ENCODE results near the gene NME3.

The NME3 gene

GRCh38 chr16:1724491-1724890, 46.9 kb downstream of the NME3 start:
- no peak for DNase-seq (ENCODE audit: low spot score)
- TF ChIP-seq CTCF (IDR thresholded peaks at IDR 0.05; ENCODE audit: poor library complexity, severe bottlenecking): no peak
- Histone ChIP-seq H3K9me3 (ENCODE audit: severe bottlenecking) (no peaks in the 10 kb centered on the region), H3K27me3 (ENCODE audit: insufficient read depth, poor library complexity, severe bottlenecking) (no peaks in the 10 kb centered on the region), H3K4me1 (ENCODE audit: insufficient read depth, poor library complexity, severe bottlenecking) (peaks cover 17% of the 10 kb centered on the region), H3K36me3 (ENCODE audit: low read depth) (peaks cover 11% of the 10 kb centered on the region; the same call in 1 of the 2 replicates), H3K27ac (ENCODE audit: poor library complexity, severe bottlenecking) (no peak overlapping the region), H3K4me3 (ENCODE audit: severe bottlenecking) (no peak overlapping the region)
- ATAC-seq (ENCODE audit: low read depth): no peak

GRCh38 chr16:1723450-1724147, 47.7 kb downstream of the NME3 start:
- no peak overlapping the region for H3K4me3 ChIP-seq (ENCODE audit: severe bottlenecking)
- DNase-seq (ENCODE audit: low spot score): no peak
- no peak for ATAC-seq (ENCODE audit: low read depth)
- no peak overlapping the region for H3K27ac ChIP-seq (ENCODE audit: poor library complexity, severe bottlenecking)
- no peaks in the 10 kb centered on the region for H3K9me3 ChIP-seq (ENCODE audit: severe bottlenecking)
- H3K4me1 ChIP-seq (ENCODE audit: insufficient read depth, poor library complexity, severe bottlenecking): peaks cover 17% of the 10 kb centered on the region
- H3K27me3 ChIP-seq (ENCODE audit: insufficient read depth, poor library complexity, severe bottlenecking): no peaks in the 10 kb centered on the region
- H3K36me3 ChIP-seq (ENCODE audit: low read depth): peaks cover 11% of the 10 kb centered on the region; the same call in 1 of the 2 replicates
- peak; percentile 75 for TF ChIP-seq CTCF (IDR thresholded peaks at IDR 0.05; ENCODE audit: poor library complexity, severe bottlenecking)

GRCh38 chr16:1721372-1721771, 50.0 kb downstream of the NME3 start:
- no peak for ATAC-seq (ENCODE audit: low read depth)
- H3K27me3 ChIP-seq (ENCODE audit: insufficient read depth, poor library complexity, severe bottlenecking): no peaks in the 10 kb centered on the region
- no peak for TF ChIP-seq CTCF (IDR thresholded peaks at IDR 0.05; ENCODE audit: poor library complexity, severe bottlenecking)
- peaks cover 11% of the 10 kb centered on the region; the same call in 1 of the 2 replicates for H3K36me3 ChIP-seq (ENCODE audit: low read depth)
- H3K9me3 ChIP-seq (ENCODE audit: severe bottlenecking): no peaks in the 10 kb centered on the region
- peaks cover 17% of the 10 kb centered on the region for H3K4me1 ChIP-seq (ENCODE audit: insufficient read depth, poor library complexity, severe bottlenecking)
- no peak for DNase-seq (ENCODE audit: low spot score)
- H3K4me3 ChIP-seq (ENCODE audit: severe bottlenecking): no peak overlapping the region
- peak overlapping the region; percentile 35 for H3K27ac ChIP-seq (ENCODE audit: poor library complexity, severe bottlenecking)

Measured in RWPE2 (cell line).